ENCODE results near the gene TTC39A.

Gene TTC39A

GRCh38 chr1:51359879-51360278 is 29.5 kb upstream of the TTC39A start:
- no peaks in the 10 kb centered on the region for H3K36me3 ChIP-seq
- no peak overlapping the region for H3K4me3 ChIP-seq (ENCODE audit: low read depth, low read length)
- H3K4me1 ChIP-seq, result no peaks in the 10 kb centered on the region
- H3K9me3 ChIP-seq, result no peaks in the 10 kb centered on the region
- H3K27me3 ChIP-seq, result no peaks in the 10 kb centered on the region
- DNase-seq, result no peak
- TF ChIP-seq CTCF (IDR thresholded peaks at IDR 0.05; ENCODE audit: low read depth, low read length), result no peak

- DNase-seq, result no peak
- Histone ChIP-seq H3K27me3 (no peaks in the 10 kb centered on the region), H3K4me3 (ENCODE audit: low read depth, low read length) (no peak overlapping the region), H3K4me1 (no peaks in the 10 kb centered on the region), H3K36me3 (no peaks in the 10 kb centered on the region), H3K9me3 (no peaks in the 10 kb centered on the region)
- TF ChIP-seq CTCF (IDR thresholded peaks at IDR 0.05; ENCODE audit: low read depth, low read length), result no peak
These were observed 25.0 kb upstream of the TTC39A start for GRCh38 chr1:51355382-51355781.

- Histone ChIP-seq H3K9me3 (no peaks in the 10 kb centered on the region), H3K4me3 (ENCODE audit: low read depth, low read length) (no peak overlapping the region), H3K27me3 (no peaks in the 10 kb centered on the region), H3K4me1 (no peaks in the 10 kb centered on the region), H3K36me3 (no peaks in the 10 kb centered on the region)
- no peak for TF ChIP-seq CTCF (IDR thresholded peaks at IDR 0.05; ENCODE audit: low read depth, low read length)
- no peak for DNase-seq
These were observed 24.1 kb upstream of the TTC39A start for GRCh38 chr1:51354416-51354815.

GRCh38 chr1:51351907-51352306 is 21.5 kb upstream of the TTC39A start:
- H3K9me3 ChIP-seq, result no peaks in the 10 kb centered on the region
- H3K4me3 ChIP-seq (ENCODE audit: low read depth, low read length), result no peak overlapping the region
- H3K36me3 ChIP-seq, result no peaks in the 10 kb centered on the region
- no peak for TF ChIP-seq CTCF (IDR thresholded peaks at IDR 0.05; ENCODE audit: low read depth, low read length)
- H3K4me1 ChIP-seq, result no peaks in the 10 kb centered on the region
- no peak for DNase-seq
- no peaks in the 10 kb centered on the region for H3K27me3 ChIP-seq

- no peak for TF ChIP-seq CTCF (IDR thresholded peaks at IDR 0.05; ENCODE audit: low read depth, low read length)
- Histone ChIP-seq H3K27me3 (no peaks in the 10 kb centered on the region), H3K9me3 (no peaks in the 10 kb centered on the region), H3K4me3 (ENCODE audit: low read depth, low read length) (no peak overlapping the region), H3K36me3 (no peaks in the 10 kb centered on the region), H3K4me1 (no peaks in the 10 kb centered on the region)
- no peak for DNase-seq
These were observed 19.5 kb upstream of the TTC39A start for GRCh38 chr1:51349862-51350261.

GRCh38 chr1:51348147-51348527 is 17.8 kb upstream of the TTC39A start:
- Histone ChIP-seq H3K36me3 (no peaks in the 10 kb centered on the region), H3K9me3 (no peaks in the 10 kb centered on the region), H3K4me3 (ENCODE audit: low read depth, low read length) (no peak overlapping the region), H3K4me1 (no peaks in the 10 kb centered on the region), H3K27me3 (no peaks in the 10 kb centered on the region)
- no peak for TF ChIP-seq CTCF (IDR thresholded peaks at IDR 0.05; ENCODE audit: low read depth, low read length)
- no peak for DNase-seq

Data from BE2C (cell line).